HepG2 (cell line): Measurements from ENCODE around the gene TRIM69. TPM values are rescaled to one million over a fixed set of nuclear protein-coding genes. Genes with fewer than 3 reads are reported as not detected.

Experiments
- BRD4 ChIP-seq: sonication (generic); formaldehyde crosslinking; IDR thresholded peaks from 2 replicates; pipeline ENCODE4 v1.4.0; 2020; ENCODE audit warnings: missing genetic modification reagents
- CREB1 ChIP-seq, 2 experiments: fragments of 450-650 bp in 1 of 2; IDR thresholded peaks; 2 replicates each; pipeline ENCODE4 v1.6.1; 2016 to 2017; ENCODE audit warnings: control low read depth in 1 of 2, mild to moderate bottlenecking in 1 of 2, missing compliant biosample characterization in 1 of 2, missing genetic modification characterization in 1 of 2
- GABPA ChIP-seq, 2 experiments: IDR thresholded peaks; 2 replicates each; pipeline ENCODE4 v1.6.1; 2011 to 2016; ENCODE audit warnings: low read depth in 2 of 2, low read length in 1 of 2, missing biosample characterization in 1 of 2, missing genetic modification characterization in 1 of 2
- HNRNPL ChIP-seq: fragments of 200-400 bp; formaldehyde crosslinking; IDR thresholded peaks from 2 replicates; pipeline ENCODE4 v1.6.1; 2017; ENCODE audit warnings: mild to moderate bottlenecking, low read depth, low read length
- POGZ ChIP-seq: sonication (generic); formaldehyde crosslinking; IDR thresholded peaks from 2 replicates; pipeline ENCODE4 v1.4.0; 2020; ENCODE audit warnings: mild to moderate bottlenecking, missing genetic modification reagents
- RFXANK ChIP-seq: IDR thresholded peaks from 2 replicates; pipeline ENCODE4 v1.6.1; 2016
- SALL2 ChIP-seq: sonication (generic); formaldehyde crosslinking; IDR thresholded peaks from 2 replicates; pipeline ENCODE4 v1.8.1; 2023; ENCODE audit warnings: mild to moderate bottlenecking, missing genetic modification reagents, inconsistent platforms
- SAP130 ChIP-seq: IDR thresholded peaks from 2 replicates; pipeline ENCODE4 v1.6.1; 2016; ENCODE audit warnings: low read depth
- SP2 ChIP-seq: sonication (generic); formaldehyde crosslinking; IDR thresholded peaks from 2 replicates; pipeline ENCODE4 v1.5.1; 2020; ENCODE audit warnings: mild to moderate bottlenecking, missing genetic modification reagents
- UBTF ChIP-seq: sonication (generic); formaldehyde crosslinking; IDR thresholded peaks from 2 replicates; pipeline ENCODE4 v1.4.0; 2020; ENCODE audit warnings: mild to moderate bottlenecking, missing genetic modification reagents
- ZBTB49 ChIP-seq: sonication (generic); formaldehyde crosslinking; IDR thresholded peaks from 2 replicates; pipeline ENCODE4 v1.4.0; 2020; ENCODE audit warnings: missing genetic modification reagents, borderline replicate concordance
- ZFYVE20 ChIP-seq: sonication (generic); formaldehyde crosslinking; IDR thresholded peaks from 2 replicates; pipeline ENCODE4 v1.8.0; 2023; ENCODE audit warnings: low read depth, mild to moderate bottlenecking, moderate library complexity, missing genetic modification reagents, borderline replicate concordance
- ZNF512B ChIP-seq: sonication (generic); formaldehyde crosslinking; IDR thresholded peaks from 2 replicates; pipeline ENCODE4 v1.5.1; 2020; ENCODE audit warnings: missing genetic modification reagents, mild to moderate bottlenecking, borderline replicate concordance
- ZNF574 ChIP-seq: sonication (generic); formaldehyde crosslinking; IDR thresholded peaks from 2 replicates; pipeline ENCODE4 v1.4.0; 2020; ENCODE audit warnings: missing genetic modification reagents
- ZNF766 ChIP-seq: sonication (generic); formaldehyde crosslinking; IDR thresholded peaks from 2 replicates; pipeline ENCODE4 v1.5.0; 2020; ENCODE audit warnings: missing genetic modification reagents, borderline replicate concordance
- ZNF891 ChIP-seq: sonication (generic); formaldehyde crosslinking; IDR thresholded peaks from 2 replicates; pipeline ENCODE4 v1.5.0; 2020; ENCODE audit warnings: mild to moderate bottlenecking, missing genetic modification reagents
- polyA plus RNA-seq, 8 experiments: library from polyadenylated mRNA; depleted of rRNA in 3 of 8; stranded (reverse) in 7 of 8; unstranded in 1 of 8; fragments of >200 nt; fragmentation: Illumina TruSeq in 4 of 8; extraction: Trizol in 4 of 8; gene quantifications; 2 replicates each; pipeline versions ENCODE4 v1.2.1 to v1.2.3, GENCODE V29; 2011 to 2016; ENCODE audit warnings: low read depth in 4 of 8, missing spikeins in 1 of 8, mixed read lengths in 1 of 8; ENCODE audit not compliant: insufficient read depth in 1 of 8
- total RNA-seq, 5 experiments: library from RNA; depleted of rRNA; stranded (reverse); fragments of >200 nt; fragmentation: Illumina TruSeq; extraction: Trizol; gene quantifications; 2 replicates each; pipeline ENCODE4 v1.2.3, GENCODE V29; 2016; ENCODE audit warnings: low read depth in 1 of 5

TRIM69 gene
- total and polyA plus RNA-seq, 2 of the 13 experiments (the other 11 are each of a cell fraction or from before 2014, with no cell fraction given) = 2.6 to 3.2 TPM

- TF ChIP-seq HNRNPL (peak; percentile 96), ZFYVE20 (CRISPR knock-in tag) (no peak), RFXANK (CRISPR knock-in tag) (peak; percentile 100), SP2 (CRISPR knock-in tag) (0 out of 2 replicates have a peak, but pooled peaks have one; percentile 27), ZNF891 (peak; percentile 77; the same call in 1 of the 2 replicates), ZNF766 (0 out of 2 replicates have a peak, but pooled peaks have one; percentile 11), POGZ (CRISPR knock-in tag) (peak; percentile 49; the same call in 1 of the 2 replicates), SAP130 (peak; percentile 82), UBTF (CRISPR knock-in tag) (peak; percentile 73), ZBTB49 (CRISPR knock-in tag) (no peak), ZNF512B (CRISPR knock-in tag) (peak; percentile 12; the same call in 1 of the 2 replicates), GABPA (IDR thresholded peaks at IDR 0.05; ENCODE audit: low read depth, low read length) (no peak), GABPA (CRISPR knock-in tag; IDR thresholded peaks at IDR 0.05; ENCODE audit: low read depth) (0 out of 2 replicates have a peak, but pooled peaks have one; percentile 30), ZNF574 (CRISPR knock-in tag) (peak; percentile 74), CREB1 (IDR thresholded peaks at IDR 0.05) (peak; percentile 96), CREB1 (CRISPR knock-in tag; IDR thresholded peaks at IDR 0.05) (peak; percentile 99), SALL2 (CRISPR knock-in tag) (peak; percentile 78; the same call in 1 of the 2 replicates), BRD4 (CRISPR knock-in tag) (no peak)
These were observed 25.1 kb upstream of the TRIM69 start, which contains the start of the genes B2M and PATL2 (continued) for GRCh38 chr15:44711096-44711742.
